ENCODE data around the gene ZNF598.

DNA sequence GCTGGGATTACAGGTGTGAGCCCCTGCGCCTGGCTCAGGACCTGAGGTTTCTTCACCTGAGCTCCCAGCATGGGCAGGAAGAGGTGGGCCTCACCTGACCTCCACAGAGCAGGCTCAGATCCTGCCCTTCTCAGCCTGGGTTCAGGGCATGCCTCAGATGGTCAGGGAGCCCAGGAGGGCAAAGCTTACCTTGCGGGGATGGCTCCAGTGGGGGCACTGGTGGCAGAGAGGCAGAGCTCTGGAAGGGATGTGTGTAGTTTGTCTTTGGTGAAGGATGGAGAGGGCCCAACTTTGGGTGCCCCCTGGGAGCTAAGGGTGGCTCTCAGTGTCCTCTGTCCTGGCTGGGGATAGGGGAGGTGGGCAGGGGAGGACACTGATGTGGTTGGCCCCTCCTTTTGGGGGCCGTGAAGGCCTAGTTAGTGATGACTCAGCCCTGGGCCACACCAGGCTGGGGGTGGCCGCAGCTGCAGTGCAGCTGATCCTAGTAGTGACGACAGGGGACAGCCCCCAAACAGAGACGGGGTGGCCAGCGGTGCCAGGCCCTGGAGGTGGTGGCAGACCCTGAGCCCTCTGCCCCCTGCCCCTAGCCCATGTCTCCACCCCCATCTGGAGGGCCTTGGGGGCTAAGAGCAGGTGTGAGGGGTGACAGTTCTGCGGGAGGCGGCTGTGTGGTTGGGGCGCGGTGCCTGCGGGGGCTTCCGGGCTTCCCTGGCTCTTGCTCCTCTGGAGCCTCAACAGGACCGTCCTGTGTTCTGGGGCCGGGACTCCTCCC is 22.9 kb upstream of the ZNF598 start:
- TF ChIP-seq, protein P1, sequence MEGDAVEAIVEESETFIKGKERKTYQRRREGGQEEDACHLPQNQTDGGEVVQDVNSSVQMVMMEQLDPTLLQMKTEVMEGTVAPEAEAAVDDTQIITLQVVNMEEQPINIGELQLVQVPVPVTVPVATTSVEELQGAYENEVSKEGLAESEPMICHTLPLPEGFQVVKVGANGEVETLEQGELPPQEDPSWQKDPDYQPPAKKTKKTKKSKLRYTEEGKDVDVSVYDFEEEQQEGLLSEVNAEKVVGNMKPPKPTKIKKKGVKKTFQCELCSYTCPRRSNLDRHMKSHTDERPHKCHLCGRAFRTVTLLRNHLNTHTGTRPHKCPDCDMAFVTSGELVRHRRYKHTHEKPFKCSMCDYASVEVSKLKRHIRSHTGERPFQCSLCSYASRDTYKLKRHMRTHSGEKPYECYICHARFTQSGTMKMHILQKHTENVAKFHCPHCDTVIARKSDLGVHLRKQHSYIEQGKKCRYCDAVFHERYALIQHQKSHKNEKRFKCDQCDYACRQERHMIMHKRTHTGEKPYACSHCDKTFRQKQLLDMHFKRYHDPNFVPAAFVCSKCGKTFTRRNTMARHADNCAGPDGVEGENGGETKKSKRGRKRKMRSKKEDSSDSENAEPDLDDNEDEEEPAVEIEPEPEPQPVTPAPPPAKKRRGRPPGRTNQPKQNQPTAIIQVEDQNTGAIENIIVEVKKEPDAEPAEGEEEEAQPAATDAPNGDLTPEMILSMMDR (IDR thresholded peaks at IDR 0.05; ENCODE audit: insufficient read depth, low read length, poor library complexity, severe bottlenecking): no peak
- TF ChIP-seq EZH2phosphoT487 (conservative IDR thresholded peaks at IDR 0.05; ENCODE audit: low read length): no peak

Data from SU-DHL-6 (cell line).